NCI-H748 (cell line): ENCODE results near the gene FHOD3.

Experiments
- DNase-seq: peaks from one replicate; lab custom pipeline; 2025; ENCODE audit not compliant: unreplicated experiment; lab: John Stamatoyannopoulos, UW

Gene FHOD3

GRCh38 chr18:36580266-36580665 is 282.8 kb downstream of the FHOD3 start:
- no peak for DNase-seq

- no peak for DNase-seq
Measured at GRCh38 chr18:36580874-36581750, 283.6 kb downstream of the FHOD3 start.

GRCh38 chr18:36582988-36583745 is 285.7 kb downstream of the FHOD3 start:
- no peak for DNase-seq

- no peak for DNase-seq
Measured at GRCh38 chr18:36589857-36590543, 292.5 kb downstream of the FHOD3 start.

- DNase-seq = no peak
Measured at GRCh38 chr18:36590621-36591580, 293.4 kb downstream of the FHOD3 start.

- DNase-seq = no peak
Measured at GRCh38 chr18:36592282-36592681, 294.8 kb downstream of the FHOD3 start.

- no peak for DNase-seq
Measured at GRCh38 chr18:36593001-36593400, 295.5 kb downstream of the FHOD3 start.

- DNase-seq = no peak
Measured at GRCh38 chr18:36593641-36594040, 296.1 kb downstream of the FHOD3 start.

- DNase-seq = no peak
Measured at GRCh38 chr18:36594621-36595020, 297.1 kb downstream of the FHOD3 start.

GRCh38 chr18:36595046-36595817 is 297.7 kb downstream of the FHOD3 start:
- DNase-seq = no peak

- DNase-seq = no peak
Measured at GRCh38 chr18:36595818-36596215, 298.3 kb downstream of the FHOD3 start.

GRCh38 chr18:36597636-36598035 is 300.1 kb downstream of the FHOD3 start:
- DNase-seq = no peak

GRCh38 chr18:36600548-36600947 is 303.0 kb downstream of the FHOD3 start:
- no peak for DNase-seq

GRCh38 chr18:36601316-36601715 is 303.8 kb downstream of the FHOD3 start:
- no peak for DNase-seq

- no peak for DNase-seq
Measured at GRCh38 chr18:36602071-36602470, 304.6 kb downstream of the FHOD3 start.

GRCh38 chr18:36602620-36603019 is 305.1 kb downstream of the FHOD3 start:
- DNase-seq = no peak

GRCh38 chr18:36608107-36608506 is 310.6 kb downstream of the FHOD3 start:
- no peak for DNase-seq

GRCh38 chr18:36610258-36610657 is 312.7 kb downstream of the FHOD3 start:
- no peak for DNase-seq

GRCh38 chr18:36610661-36611060 is 313.1 kb downstream of the FHOD3 start:
- no peak for DNase-seq

- no peak for DNase-seq
Measured at GRCh38 chr18:36613069-36613468, 315.6 kb downstream of the FHOD3 start.
